GM19043 (cell line): ENCODE data around the gene KLRC3.
A peak's percentile ranks its signal among the peaks of the same experiment; 100 is the strongest.
"Not testable (repeated sequence)": the region's sequence is repeated elsewhere in the genome, so short reads cannot be mapped to it uniquely, and the experiment has no call there.

Experiments used
- ATAC-seq: cut with Tn5 transposase; IDR thresholded peaks from one replicate; pipeline ENCODE4 v1.9.1; 2021; ENCODE audit warnings: low read depth; ENCODE audit not compliant: unreplicated experiment

KLRC3 gene

GRCh38 chr12:10371893-10372535 lies 48.4 kb downstream of the KLRC3 start:
- not testable (repeated sequence) for ATAC-seq

DNA sequence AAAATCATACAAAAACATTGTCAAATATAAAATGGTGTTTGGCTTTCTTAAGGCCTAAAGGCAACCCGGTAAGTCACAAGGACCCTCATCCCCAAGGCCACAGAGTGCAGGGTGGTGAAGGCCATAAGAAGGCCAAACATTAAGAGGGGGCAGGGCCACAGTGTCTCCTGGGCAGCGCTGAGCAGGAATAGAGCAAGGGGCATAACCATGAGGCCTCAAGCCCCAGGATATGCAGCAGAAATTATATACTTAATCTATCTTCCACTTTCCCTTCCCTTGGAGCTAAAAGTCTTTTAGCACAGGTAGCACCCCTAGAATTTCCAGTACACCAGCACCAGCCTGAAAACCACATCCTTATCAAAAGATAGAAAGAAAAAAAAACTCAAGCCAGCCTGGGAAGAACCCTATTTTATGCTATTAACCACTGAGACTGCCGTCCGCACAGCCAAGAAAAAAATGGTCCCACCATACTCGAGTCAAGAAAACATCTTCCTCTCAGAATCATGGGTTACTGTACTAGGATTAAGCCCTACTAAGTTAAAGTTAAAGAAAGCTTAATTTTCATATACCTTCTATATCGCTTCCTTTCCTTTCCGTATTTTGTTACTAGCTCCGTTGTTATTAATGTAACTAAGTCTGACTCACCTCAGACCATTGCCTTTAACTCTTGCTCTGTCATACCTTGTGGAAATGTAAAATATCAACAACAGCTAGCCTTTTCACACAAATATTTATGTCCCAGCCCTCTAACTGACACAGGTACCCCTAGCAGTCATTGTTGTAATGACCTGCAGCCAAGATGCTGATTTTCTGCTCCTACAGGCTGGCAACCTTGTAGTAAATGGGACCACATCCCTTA lies 50.6 kb downstream of the KLRC3 start:
- ATAC-seq, result no peak

- ATAC-seq, result no peak
Observed at GRCh38 chr12:10368206-10369171, 51.9 kb downstream of the KLRC3 start.

GRCh38 chr12:10367714-10368113 lies 52.7 kb downstream of the KLRC3 start:
- ATAC-seq, result not testable (repeated sequence)

GRCh38 chr12:10366875-10367274 lies 53.5 kb downstream of the KLRC3 start:
- ATAC-seq, result no peak

DNA sequence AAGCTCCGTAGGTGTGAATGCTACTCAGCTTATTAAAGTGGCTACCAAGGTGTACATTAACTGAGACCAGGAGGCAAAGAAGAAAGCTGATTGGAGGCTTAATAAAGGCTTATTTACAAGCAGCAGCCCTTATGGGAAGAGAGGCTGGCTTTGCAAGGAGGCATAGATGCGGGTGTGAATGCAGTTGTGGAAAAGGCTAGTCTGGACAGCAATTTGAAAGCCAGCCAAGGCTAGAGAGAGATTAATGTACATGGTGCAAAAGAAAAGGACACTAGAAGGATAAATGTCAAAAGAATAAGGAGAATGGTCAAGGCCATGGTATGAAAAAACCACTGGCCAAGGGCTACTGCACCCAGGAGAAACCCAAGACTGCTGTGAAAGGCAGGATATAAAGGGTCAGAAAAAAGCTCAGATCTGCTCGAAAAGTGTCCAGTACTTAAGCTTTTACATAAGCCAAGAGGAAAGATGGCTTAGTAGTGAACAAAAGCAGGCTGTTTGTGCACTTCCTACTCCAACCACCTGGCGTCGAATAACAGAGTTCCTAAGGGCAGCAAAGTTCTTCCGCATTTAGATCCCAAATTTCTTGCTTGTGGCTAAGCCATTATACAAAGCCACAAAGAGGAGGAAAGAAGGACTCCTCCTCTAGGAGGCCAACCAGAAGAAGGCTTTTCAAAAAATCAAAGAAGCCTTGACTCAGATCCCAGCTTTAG lies 54.5 kb downstream of the KLRC3 start:
- no peak for ATAC-seq

GRCh38 chr12:10364815-10365622 lies 55.4 kb downstream of the KLRC3 start:
- ATAC-seq, result peak; percentile 39

DNA sequence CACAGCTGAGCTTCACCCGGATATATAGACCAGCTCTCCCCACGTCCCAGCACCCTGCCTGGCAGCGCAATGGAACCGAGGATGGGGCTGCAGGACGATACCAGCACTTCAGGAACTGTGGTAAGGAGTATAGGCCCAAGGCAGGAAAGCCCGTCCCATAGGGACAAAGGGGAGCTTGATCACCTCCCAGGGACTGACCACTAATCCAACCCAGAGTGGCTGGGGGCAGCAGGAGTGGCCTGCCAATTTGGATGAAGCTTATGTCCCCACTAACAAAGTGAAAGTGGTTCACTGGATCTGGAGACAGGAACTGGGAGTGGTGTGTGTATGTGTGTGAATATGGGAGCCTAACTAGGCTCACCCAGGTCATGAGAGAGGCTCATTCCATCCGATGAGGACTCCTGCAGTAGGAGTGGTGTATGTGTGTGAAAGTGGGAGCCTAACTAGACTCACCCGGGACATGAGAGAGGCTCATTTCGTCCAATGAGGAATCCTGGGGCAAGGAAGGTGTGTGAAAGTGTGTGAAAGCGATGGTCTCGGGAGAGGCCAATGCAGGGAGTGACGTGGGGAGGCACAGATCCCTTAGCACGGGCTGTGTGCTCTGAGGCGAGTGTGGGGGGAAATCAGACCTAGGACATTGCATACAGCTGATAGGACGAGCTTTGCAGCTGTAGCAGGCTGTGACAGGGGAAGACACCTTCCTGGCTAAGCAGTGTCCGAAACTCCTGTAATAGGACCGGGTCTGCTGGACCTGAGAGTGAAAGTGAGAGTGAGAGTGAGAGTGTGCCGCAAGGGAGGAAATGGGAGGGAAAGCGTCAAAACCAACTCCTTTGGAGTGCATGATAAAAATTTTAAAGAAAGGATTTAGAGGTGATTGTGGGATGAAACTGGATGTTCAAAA lies 56.2 kb downstream of the KLRC3 start:
- peak; percentile 87 for ATAC-seq

DNA sequence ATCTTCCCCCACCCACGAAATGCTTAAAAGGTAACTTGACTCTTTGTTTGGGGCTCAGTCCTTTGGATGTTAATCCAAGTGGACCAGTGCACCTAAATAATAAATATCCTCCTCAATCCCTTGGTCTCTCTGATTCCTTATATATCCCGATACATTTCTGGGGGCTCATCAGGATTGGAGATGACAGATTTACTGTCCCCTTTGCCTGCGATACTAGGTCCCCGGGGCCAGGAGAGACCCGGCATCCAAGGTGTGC lies 56.8 kb downstream of the KLRC3 start:
- ATAC-seq, result no peak

DNA sequence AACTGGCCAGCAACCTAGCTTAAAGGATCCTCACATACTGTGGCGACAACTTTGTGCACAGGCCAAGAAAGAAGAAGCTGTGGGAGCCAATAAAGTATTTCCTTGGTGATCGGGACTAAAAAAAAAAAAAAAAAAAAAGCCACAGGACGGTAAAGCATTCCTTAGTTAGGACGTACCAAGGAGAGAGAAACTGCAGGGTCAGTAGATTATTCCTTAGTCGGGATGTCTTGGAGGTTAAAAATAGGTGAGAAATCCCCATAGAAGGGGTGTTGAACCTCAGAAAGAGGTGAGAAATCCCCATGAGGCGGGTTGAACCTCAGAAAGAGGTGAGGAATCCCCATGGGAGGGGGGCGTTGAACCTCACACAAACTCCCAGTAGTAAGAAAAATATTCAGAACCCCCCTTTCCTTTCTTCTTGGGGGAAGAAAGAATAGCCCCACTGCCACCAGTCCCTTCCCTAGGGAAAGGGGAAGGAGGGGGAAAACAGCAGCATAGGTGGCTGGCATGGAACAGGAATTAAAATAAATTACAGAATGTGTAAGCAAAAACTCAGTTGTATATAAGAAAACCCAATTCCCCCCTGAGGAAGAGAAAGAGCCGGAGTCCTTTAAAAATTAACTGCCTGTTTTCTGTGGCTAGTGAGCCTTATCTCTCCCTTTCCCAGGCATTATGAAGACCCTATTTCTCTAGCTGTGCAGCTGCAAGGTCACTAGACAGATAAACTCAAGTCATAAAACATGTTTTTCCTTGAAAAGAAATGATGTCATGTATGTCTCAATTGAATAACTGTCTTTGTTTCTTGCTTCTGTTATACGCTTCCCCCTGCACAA lies 57.4 kb downstream of the KLRC3 start:
- no peak for ATAC-seq

- no peak for ATAC-seq
Observed at GRCh38 chr12:10362325-10362724, 58.1 kb downstream of the KLRC3 start.
